HG02798 (cell line): ENCODE measurements around the gene RADIL.
"Not testable (repeated sequence)": the region's sequence is repeated elsewhere in the genome, so short reads cannot be mapped to it uniquely, and the experiment has no call there.

Source experiments
- ATAC-seq: cut with Tn5 transposase; IDR thresholded peaks from one replicate; pipeline ENCODE4 v1.9.1; 2021; ENCODE audit warnings: mild to moderate bottlenecking; ENCODE audit not compliant: unreplicated experiment, poor library complexity

Gene RADIL

DNA sequence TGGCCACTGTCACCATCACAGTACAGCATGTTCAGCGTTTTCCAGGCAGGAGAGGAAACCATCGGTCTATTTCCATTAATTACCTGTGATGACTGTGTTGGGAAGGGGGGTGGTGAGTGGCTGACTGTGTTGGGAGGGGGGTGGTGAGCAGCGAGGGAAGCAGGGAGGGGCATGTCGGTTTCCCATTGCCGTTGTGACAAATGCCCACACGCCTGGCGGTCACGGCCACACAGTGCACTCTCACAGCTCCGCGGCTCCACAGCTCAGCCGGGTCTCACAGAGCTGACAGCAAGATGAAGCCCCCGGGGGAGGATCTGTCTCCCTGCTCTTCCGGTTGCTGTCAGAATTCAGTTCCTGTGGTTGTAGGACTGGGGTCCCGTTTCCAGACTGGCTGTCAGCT is 69.1 kb downstream of the RADIL start:
- no peak for ATAC-seq

DNA sequence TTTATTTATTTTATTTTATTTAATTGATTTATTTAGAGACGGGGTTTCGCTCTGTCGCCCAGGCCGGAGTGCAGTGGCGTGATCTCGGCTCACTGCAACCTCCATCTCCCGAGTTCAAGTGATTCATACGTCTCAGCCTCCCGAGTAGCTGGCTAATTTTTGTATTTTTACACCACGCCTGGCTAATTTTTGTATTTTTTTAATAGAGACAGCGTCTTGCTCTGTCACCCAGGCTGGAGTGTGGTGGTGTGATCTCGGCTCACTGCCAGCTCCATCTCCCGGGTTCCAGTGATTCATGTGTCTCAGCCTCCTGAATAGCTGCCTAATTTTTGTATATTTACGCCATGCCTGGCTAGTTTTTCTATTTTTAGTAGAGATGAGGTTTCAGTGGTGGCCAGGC is 73.8 kb downstream of the RADIL start:
- no peak for ATAC-seq

DNA sequence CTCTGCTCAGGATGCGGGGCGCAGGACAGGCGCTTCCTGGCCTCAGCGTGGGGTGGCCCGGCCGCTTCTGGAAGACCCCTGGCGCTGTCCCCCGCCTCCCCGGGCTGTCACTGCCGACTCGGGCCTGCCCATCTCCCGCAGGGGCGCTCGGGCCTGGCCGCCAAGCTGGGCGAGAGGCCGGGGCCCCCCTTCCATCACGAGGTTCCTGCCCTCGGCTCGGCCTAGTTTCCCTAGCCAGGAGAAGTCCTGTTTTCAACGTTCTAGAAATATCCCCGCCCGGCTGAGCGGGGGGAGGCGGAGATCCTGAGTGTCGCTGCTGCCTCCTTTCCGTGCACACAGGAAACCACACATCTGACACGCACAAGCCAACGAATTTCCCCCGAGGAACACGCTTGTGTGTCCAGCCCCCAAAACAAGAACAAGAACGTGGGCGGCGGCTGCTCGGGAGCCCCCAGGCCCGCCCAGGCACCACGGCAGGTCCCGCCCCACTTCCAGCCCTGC is 74.4 kb downstream of the RADIL start:
- ATAC-seq, result no peak

DNA sequence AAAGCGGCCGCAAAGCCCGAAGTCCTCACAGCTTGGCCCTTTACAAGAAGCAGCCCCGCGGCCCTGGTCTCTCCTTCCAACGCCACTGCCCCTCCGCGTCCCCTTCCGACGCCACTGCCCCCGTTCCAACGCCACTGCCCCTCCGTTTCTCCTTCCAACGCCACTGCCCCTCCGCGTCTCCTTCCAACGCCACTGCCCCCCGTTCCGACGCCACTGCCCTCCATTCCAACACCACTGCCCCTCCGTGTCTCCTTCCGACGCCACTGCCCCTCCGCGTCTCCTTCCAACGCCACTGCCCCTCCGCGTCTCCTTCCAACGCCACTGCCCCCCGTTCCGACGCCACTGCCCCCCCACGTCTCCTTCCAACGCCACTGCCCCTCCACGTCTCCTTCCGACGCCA is 75.0 kb downstream of the RADIL start:
- ATAC-seq, result no peak

DNA sequence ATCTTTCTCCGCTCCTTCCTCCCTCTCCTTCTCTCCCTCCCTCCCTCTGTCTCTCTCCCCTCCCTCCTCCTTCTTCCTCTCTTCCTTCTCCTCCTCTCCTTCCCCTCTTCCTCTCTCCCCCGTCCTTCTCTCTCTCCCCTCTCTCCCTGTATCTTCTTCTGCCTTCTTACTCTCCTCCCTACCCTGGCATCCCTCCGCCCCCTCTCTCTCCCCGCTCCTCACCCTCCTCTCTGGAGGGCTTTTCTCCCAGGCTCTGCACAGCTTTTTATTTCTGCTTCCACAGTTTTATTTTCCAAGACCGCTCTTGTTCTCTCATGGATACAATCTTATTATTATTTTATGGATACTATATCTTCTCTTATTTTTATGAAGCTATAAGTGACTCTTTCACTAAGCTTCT is 75.5 kb downstream of the RADIL start:
- ATAC-seq, result no peak

DNA sequence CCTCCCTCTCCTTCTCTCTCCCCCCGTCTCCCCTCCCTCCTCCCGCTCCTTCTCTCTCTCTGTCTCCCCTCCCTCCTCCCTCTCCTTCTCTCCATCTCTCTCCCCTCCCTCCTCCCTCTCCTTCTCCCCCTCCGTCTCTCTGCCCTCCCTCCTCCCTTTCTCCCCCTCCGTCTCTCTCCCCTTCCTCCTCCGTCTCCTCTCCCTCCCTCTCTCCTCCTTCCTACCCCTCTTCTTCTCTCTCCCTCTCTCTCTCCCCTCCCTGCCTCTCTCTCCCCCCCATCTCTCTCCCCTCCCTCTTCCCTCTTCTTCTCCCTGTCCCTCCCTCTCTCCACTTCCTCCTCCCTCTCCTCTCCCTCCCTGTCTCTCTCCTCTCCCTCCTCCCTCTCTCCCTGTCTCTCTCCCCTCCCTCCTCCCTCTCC is 75.9 kb downstream of the RADIL start:
- no peak for ATAC-seq

DNA sequence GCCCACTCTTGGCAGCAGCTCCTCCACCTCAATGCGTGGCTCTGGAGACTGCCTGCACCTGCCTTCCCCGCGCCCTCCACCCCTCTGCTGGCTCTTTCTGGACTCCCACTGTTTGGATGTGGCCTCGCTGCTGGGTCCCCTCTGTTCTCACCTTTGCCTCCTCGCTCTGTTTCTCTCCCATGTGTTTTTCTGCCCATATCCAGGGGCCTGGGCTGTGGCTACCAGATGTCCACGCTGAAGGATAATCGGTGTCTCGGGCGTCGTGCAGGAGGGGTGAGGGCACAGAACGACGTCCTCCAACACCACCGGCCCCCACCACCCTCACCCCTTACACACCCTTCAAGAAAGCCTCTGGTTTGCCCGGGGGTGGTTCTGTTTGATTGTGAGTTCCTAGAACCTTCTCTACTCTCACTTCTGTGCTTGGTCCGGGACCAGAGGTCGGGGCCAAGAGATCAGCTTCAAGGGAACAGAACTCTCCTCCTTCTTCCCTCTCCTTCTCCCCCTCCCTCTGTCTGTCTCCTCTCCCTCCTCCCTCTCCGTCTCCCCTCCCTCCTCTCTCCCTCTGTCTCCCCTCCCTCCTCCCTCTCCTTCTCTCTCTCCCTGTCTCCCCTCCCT is 76.4 kb downstream of the RADIL start:
- ATAC-seq, result no peak

DNA sequence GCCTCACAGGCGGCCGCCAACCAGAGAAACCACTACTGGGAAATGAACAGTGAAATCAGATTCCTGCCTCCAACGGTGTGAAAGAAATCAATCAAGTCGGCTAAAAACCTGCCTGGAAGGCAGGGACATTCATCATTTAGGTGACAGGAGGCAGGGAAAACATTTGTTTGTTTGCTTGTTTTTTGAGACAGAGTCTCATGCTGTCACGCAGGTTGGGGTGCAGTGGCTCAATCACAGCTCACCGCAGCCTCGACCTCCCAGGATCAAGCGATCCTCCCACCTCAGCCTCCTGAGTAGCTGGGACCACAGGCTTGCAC is 77.6 kb downstream of the RADIL start:
- ATAC-seq, result no peak

DNA sequence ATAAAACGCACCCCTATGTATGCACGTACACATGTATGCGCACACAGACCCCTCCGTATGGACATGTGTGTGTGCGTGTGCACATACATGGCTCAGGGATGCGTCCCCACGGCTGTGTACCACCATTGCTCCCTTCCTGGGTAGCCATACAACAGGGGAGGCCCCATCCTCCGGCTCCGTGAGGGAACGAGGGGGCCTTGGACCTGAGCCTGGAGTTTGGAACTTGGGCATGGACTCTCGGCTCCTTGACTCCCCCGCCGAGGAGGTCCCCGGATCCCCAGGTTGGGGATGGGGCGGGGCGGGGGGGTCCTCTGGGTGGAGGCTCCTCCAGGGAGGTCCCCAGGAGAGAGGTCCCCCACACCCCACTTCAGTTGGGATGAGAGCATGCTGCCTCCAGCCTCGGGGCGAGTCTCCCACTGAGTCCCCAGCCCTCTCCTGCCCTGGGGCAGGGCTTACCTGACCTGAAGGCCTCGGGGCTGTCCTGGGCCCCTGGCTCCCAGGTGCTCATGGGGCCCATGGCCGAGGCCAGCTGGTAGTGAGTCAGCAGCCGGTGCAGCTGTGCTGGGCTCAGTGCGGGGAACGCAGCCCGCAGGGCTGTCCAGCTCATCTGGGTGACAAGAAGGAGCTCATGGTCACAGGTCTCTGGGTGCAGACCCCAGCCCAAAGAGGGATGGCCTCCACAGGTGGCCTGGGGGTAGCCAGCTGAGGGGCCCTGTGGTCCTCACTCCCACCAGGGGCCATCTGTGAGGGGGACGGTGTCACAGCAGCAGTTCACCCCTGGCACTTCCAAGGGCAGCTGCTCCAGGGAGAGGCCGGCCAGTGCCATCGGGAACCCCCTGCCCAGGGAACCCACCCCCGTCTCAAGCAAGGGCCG is 78.2 kb downstream of the RADIL start:
- ATAC-seq, result no peak

DNA sequence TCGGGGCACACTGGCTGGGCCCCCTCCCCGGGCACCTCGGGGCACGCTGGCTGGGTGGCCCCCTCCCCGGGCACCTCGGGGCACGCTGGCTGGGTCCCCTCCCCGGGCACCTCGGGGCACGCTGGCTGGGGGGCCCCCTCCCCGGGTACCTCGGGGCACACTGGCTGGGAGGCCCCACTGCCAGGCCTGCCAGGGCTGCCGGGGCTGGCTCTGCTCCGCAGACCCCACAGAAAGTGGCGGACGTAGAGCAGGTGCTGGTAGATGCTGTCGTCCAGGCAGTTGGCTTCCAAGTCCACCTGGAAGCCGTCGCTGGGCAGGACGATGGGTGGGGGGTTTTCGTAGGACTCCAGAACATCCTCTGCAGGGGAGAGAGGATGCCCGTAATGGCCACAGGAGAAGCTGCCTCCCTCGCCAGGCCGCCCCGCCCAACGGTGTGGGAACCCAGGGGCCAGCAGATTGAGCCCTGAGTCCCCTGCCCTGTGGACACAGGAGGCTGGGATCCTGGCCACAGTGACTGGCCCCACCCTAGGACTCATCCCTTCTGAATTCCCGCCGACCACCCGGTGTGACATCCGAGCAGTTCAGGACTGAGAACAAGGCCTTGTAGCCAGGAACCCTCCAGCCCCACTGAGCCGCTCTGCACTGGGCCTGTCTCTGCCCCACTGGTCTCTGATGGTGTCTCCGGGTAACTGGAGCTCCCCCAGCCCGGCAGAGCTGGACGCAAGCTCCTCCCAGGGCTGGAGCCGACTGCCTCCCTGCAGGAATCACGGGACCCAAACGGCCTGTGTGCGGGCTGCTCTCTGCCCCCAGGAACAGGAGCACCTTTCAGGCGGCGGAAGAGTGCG is 79.9 kb downstream of the RADIL start:
- ATAC-seq, result no peak

DNA sequence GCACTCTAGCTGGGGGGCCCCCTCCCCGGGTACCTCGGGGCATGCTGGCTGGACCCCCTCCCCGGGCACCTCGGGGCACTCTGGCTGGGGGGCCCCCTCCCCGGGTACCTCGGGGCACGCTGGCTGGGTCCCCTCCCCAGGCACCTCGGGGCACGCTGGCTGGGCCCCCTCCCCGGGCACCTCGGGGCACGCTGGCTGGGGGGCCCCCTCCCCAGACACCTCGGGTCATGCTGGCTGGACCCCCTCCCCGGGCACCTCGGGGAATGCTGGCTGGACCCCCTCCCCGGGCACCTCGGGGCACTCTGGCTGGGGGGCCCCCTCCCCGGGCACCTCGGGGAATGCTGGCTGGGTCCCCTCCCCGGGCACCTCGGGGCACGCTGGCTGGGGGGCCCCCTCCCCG is 80.9 kb downstream of the RADIL start:
- ATAC-seq, result not testable (repeated sequence)

DNA sequence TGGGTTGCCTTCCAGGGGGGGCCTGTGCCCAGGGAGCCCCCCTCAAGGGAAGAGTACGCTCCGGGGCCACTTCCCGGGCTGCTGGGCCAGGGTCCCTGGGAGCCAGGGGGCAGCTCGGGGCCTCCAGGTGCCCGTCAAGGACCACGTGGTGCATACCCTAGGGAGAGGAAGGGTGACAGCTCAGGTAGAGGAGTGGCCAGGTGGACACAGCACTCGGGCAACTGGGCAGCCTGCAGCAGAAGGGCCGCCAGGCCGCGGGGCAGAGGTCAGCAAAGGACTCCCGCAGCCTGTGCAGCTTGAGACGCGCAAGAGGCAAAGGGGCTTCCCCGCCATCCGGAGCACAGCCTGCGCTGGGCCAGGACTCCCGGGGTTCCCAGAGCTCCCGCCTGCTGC is 81.7 kb downstream of the RADIL start:
- ATAC-seq, result no peak

DNA sequence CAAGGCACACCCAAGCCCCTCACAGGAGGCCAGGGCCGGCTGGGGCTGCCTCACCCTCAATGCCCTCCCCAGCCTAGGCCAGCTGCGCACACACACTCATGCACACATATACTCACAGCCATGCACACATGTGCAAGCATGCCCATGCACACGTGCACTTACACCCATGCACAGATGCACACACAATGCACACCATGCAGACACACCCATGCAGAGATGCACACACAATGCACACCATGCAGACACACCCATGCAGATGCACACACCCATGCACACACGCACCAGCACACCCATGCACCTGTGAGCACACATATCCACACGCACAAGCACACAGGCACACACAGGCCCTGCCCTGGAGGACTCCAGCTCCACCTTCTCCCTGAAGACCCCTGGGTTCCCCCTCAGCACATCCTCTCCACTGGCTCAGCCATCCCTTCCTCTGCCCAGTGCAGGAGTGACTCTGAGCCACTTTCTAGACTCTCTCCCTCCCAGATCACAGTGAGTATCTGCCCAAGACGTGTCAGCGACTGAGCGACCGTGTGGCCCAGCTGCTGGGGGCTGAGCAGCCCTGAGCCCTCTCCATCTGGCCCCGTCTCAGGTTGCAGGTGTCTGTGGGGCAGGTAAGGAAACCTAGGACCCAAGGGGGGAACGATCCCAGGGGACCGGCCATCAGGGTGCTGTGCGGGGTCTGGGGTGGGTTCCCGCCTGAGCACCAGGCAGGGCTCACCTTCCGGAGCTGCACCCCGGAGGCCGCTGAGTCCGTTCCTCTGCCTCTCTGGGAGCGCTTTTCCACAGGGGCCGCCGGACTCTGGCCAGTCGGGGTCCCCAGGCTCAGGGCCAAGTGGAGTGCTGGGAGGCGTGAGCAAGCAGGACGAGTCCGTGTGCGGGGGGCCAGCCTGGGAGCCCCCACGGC is 82.3 kb downstream of the RADIL start:
- no peak for ATAC-seq

DNA sequence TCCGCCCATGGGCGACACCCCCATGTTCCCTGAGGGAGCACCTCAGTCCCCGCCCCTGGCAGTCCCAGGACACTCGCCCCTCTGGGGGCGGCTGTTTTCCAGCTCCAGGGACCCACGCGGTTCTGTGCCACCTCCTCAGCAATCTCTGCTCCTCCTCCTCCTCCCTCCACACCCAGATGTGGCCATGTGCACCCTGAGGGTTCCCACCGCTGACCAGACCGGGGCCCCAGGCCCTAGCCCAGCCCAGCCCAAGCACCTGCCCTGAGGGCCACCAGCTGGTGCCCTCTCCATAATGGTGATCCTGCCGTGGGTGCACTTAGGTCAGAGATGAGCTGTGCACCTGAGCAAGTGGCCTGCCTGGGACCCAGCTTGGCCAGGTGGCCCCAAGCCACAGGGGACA is 83.0 kb downstream of the RADIL start:
- ATAC-seq, result no peak

DNA sequence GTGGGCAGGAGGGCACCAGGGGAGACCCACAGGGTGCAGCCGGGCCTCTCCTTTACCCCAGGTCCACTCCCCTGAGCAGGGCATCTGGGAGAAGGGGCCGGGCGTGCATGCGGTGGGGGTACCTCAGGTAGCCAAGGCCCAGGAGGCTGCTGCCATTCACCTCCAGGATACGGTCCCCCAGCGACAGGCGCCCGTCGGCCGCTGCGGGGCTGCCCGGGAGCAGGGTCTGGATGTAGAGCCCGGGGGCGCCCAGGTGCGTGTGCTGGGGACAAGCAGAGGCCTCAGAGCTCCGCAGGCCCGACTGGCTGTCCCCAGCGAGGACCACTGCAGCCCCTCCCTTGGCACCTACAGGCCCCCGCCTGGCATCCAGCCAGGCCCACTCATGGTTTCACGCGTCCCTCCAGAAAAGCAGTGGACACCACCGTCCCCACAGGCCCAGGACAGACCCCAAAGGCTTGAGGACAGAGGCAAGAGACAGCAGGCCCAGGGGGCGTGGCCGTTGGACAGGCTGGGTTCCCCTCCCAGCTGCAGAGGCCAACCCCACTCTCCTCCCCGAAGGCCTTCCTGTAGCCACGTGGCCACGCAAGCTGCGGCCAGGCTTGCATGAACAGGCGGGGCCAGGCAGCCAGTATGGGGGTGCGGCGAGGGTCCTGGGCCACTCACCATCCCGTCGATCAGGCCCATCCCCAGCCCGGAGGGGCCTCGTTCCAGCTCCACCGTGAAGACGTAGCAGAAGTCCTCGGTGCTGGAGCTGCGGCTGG is 83.8 kb downstream of the RADIL start:
- no peak for ATAC-seq

DNA sequence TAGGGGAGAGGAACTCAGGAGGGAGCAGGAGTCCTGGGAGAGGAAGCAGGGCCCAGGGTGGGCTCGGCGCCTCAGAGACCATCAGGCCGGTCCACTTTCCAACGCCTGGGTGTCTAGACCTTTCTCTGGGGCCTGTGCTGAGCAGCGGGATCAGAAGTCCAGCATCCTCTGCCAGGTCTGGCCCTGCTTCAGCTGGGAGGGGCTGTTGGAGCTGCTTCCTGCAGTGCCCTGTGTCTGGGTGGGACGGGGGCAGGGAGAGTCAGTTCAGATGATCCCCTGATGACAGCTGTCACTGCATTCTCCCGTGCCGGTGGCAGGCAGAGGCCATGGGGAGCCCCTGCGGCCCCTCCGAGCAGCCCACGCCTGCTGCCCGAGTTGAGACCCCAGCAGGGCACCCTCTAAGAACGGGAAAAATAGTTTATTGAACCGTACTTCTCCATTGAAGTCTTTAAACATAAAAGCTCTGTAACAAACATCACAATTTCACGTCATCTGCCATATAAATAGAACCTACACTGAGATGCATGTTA is 84.7 kb downstream of the RADIL start:
- no peak for ATAC-seq

DNA sequence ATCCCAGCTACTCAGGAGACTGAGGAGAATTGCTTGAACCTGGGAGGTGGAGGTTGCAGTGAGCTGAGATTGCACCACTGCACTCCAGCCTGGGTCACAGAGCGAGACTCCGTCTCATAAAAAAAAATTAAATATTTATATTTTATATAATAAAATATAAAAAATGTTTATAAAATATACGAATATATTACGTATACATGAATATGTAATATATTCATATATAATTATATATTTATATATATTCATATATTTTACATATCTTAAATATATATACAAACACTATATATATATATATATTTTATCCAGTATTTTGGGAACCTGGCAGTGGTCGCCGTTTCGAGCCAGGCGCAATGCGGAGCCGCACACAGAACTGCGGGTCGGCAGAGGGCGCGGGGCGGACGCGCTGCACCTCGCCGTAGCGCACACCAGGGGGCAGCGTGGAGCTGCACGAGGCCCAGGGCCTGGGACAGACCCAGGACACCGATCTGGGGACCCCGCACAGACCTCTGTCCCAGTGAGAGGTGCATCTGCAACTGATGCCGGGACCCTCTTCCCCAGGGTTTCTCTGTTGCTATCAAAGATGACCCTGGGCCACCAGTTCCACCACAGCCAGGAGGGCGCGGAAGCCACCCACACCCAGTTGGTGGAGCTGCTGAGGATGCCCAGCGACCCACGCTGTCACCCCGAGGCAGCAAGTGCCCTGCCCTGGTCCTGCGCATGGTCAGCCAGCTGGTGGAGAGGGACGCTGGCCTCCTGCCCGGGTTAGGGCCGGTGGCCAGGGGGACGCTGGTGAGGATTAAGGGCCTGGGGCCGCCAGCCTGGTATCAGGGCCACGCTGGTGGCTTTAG is 85.4 kb downstream of the RADIL start:
- peak; percentile 74 for ATAC-seq

DNA sequence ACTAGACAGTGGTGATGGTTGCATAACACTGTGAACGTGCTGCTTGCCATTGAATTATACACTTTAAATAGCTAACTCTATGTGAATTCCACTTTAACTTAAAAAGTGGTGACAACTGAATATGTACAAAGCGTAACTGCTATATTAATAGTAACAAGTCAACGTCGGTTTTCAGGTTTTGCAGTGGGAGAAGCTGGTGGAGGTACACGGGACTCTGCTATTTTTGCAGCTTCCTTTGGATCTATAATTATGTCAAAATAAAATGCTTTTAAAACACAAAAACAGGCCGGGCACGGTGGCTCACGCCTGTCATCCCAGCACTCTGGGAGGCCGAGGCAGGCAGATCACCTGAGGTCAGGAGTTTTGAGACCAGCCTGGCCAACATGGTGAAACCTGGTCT is 87.1 kb downstream of the RADIL start:
- no peak for ATAC-seq
